Liver (tissue), 9 donors: ENCODE measurements around the gene GMDS. TPM values are rescaled to one million over a fixed set of nuclear protein-coding genes. Genes with fewer than 3 reads are reported as not detected.

Experiments
- DNase-seq: peaks from one replicate; pipeline ENCODE4 v3.0.0-alpha.2; 2017; ENCODE audit warnings: low spot score
- H3K27ac ChIP-seq, 2 donors: one replicate each; pipeline ENCODE4 v1.7.0; 2013; ENCODE audit warnings: inconsistent platforms in 2 of 2, low read length in 2 of 2, control low read depth in 1 of 2, low read depth in 1 of 2, mild to moderate bottlenecking in 1 of 2
- H3K27me3 ChIP-seq, 4 donors: one replicate each; pipeline versions ENCODE4 v1.6.1 to v1.7.0; 2013; ENCODE audit warnings: low read length in 3 of 4, inconsistent platforms in 1 of 4, mild to moderate bottlenecking in 1 of 4, moderate library complexity in 1 of 4; ENCODE audit not compliant: control insufficient read depth in 4 of 4, insufficient read depth in 4 of 4
- H3K36me3 ChIP-seq, 4 donors: one replicate each; pipeline versions ENCODE4 v1.6.1 to v1.7.0; 2013; ENCODE audit warnings: low read length in 3 of 4, mild to moderate bottlenecking in 3 of 4, low read depth in 1 of 4, moderate library complexity in 1 of 4; ENCODE audit not compliant: control insufficient read depth in 4 of 4, insufficient read depth in 3 of 4
- H3K4me1 ChIP-seq, 4 donors: one replicate each; pipeline versions ENCODE4 v1.6.1 to v1.7.0; 2013; ENCODE audit warnings: low read length in 3 of 4, mild to moderate bottlenecking in 3 of 4, moderate library complexity in 1 of 4; ENCODE audit not compliant: control insufficient read depth in 4 of 4, insufficient read depth in 4 of 4
- H3K4me3 ChIP-seq, 3 donors: one replicate each; pipeline versions ENCODE4 v1.6.1 to v1.7.0; 2013; ENCODE audit warnings: low read length in 3 of 3, control low read depth in 1 of 3, low read depth in 1 of 3, mild to moderate bottlenecking in 1 of 3
- H3K9ac ChIP-seq, 2 donors: one replicate each; pipeline ENCODE4 v1.7.0; 2013; ENCODE audit warnings: low read length in 2 of 2, mild to moderate bottlenecking in 2 of 2, moderate library complexity in 2 of 2, control low read depth in 1 of 2, low read depth in 1 of 2
- H3K9me3 ChIP-seq, 4 donors: one replicate each; pipeline versions ENCODE4 v1.6.1 to v1.7.0; 2013; ENCODE audit warnings: low read length in 3 of 4; ENCODE audit not compliant: control insufficient read depth in 4 of 4
- CTCF ChIP-seq: fragments of 150-350 bp; IDR thresholded peaks from 2 replicates; pipeline ENCODE4 v1.5.1; 2017; ENCODE audit warnings: improper control_type of control experiment, low read depth, low read length; ENCODE audit not compliant: missing input control
- EGR1 ChIP-seq, 2 donors: IDR thresholded peaks; 2 replicates each; pipeline ENCODE4 v1.6.1; 2016 to 2018; ENCODE audit warnings: antibody characterized with exemption in 2 of 2, low read depth in 2 of 2
- FOXA1 ChIP-seq: IDR thresholded peaks from 2 replicates; pipeline ENCODE4 v1.6.1; 2016; ENCODE audit warnings: antibody characterized with exemption
- FOXA2 ChIP-seq: IDR thresholded peaks from 2 replicates; pipeline ENCODE4 v1.6.1; 2016; ENCODE audit warnings: antibody characterized with exemption
- GABPA ChIP-seq, 2 donors: IDR thresholded peaks in 1 of 2; conservative IDR thresholded peaks in 1 of 2; 2 replicates each; pipeline ENCODE4 v1.6.1; 2016; ENCODE audit warnings: antibody characterized with exemption in 2 of 2, mild to moderate bottlenecking in 1 of 2, moderate library complexity in 1 of 2
- HNF4A ChIP-seq, 2 donors: conservative IDR thresholded peaks; 2 replicates each; pipeline ENCODE4 v1.6.1; 2016; ENCODE audit warnings: antibody characterized with exemption in 2 of 2, mild to moderate bottlenecking in 2 of 2
- HNF4G ChIP-seq: IDR thresholded peaks from 2 replicates; pipeline ENCODE4 v1.6.1; 2016; ENCODE audit warnings: antibody characterized with exemption
- JUND ChIP-seq, 2 donors: IDR thresholded peaks; 2 replicates each; pipeline ENCODE4 v1.6.1; 2016; ENCODE audit warnings: antibody characterized with exemption in 2 of 2
- NR2F2 ChIP-seq: IDR thresholded peaks from 2 replicates; pipeline ENCODE4 v1.6.1; 2016; ENCODE audit warnings: antibody characterized with exemption
- RAD21 ChIP-seq, 2 donors: IDR thresholded peaks; 2 replicates each; pipeline ENCODE4 v1.6.1; 2016; ENCODE audit warnings: antibody characterized with exemption in 2 of 2, mild to moderate bottlenecking in 2 of 2
- RXRA ChIP-seq, 2 donors: IDR thresholded peaks; 2 replicates each; pipeline ENCODE4 v1.6.1; 2017 to 2018; ENCODE audit warnings: antibody characterized with exemption in 2 of 2, mild to moderate bottlenecking in 1 of 2
- SP1 ChIP-seq: IDR thresholded peaks from 2 replicates; pipeline ENCODE4 v1.6.1; 2018; ENCODE audit warnings: antibody characterized with exemption, mild to moderate bottlenecking
- YY1 ChIP-seq: IDR thresholded peaks from 2 replicates; pipeline ENCODE4 v1.6.1; 2016; ENCODE audit warnings: antibody characterized with exemption, mild to moderate bottlenecking
- WGBS: extraction: QIAGEN DNeasy Blood & Tissue Kit; methylation state at CpG from one replicate; pipeline ENCODE4 v1.1.7; 2013; 5-methylcytosine and 5-hydroxymethylcytosine counted together
- polyA plus RNA-seq, 2 donors: library from polyadenylated mRNA; stranded (reverse) in 1 of 2; unstranded in 1 of 2; fragments of 200-250 nt in 1 of 2; fragments of >200 nt in 1 of 2; fragmentation: Nextera tagmentation in 1 of 2; extraction: Ambion mirVana in 1 of 2; gene quantifications; one replicate each; pipeline versions ENCODE4 v1.2.1 to v1.2.3, GENCODE V29; 2013 to 2015
- total RNA-seq, 2 donors: library from RNA; depleted of rRNA; stranded (reverse); fragments of >200 nt; gene quantifications; one replicate each; pipeline ENCODE4 v1.2.3, GENCODE V29; 2014
- TF ChIP-seq, protein P1 (sequence below): IDR thresholded peaks from 2 replicates; pipeline ENCODE4 v1.6.1; 2016; ENCODE audit warnings: antibody characterized with exemption
- TF ChIP-seq, protein P2 (sequence below): IDR thresholded peaks from 2 replicates; pipeline ENCODE4 v1.6.1; 2016; ENCODE audit warnings: antibody characterized with exemption
- donor health status: healthy.
- donor health status: healthy.
- donor health status: healthy.
- donor health status: healthy.
- donor health status: healthy.

The GMDS gene
- total and polyA plus RNA-seq, 4 donors, result 3.5 to 15.6 (median 13.0) TPM

- no peak for DNase-seq
- Histone ChIP-seq H3K9me3 (no peaks in the 10 kb centered on the region), H3K4me1 (no peaks in the 10 kb centered on the region), H3K9ac (no peak overlapping the region), H3K36me3 (no peaks in the 10 kb centered on the region), H3K4me3 (no peak overlapping the region), H3K27ac (no peak overlapping the region), H3K27me3 (no peaks in the 10 kb centered on the region)
- TF ChIP-seq FOXA2, result no peak
- no peak for TF ChIP-seq SP1
- TF ChIP-seq HNF4G, result no peak
- TF ChIP-seq, protein P1, sequence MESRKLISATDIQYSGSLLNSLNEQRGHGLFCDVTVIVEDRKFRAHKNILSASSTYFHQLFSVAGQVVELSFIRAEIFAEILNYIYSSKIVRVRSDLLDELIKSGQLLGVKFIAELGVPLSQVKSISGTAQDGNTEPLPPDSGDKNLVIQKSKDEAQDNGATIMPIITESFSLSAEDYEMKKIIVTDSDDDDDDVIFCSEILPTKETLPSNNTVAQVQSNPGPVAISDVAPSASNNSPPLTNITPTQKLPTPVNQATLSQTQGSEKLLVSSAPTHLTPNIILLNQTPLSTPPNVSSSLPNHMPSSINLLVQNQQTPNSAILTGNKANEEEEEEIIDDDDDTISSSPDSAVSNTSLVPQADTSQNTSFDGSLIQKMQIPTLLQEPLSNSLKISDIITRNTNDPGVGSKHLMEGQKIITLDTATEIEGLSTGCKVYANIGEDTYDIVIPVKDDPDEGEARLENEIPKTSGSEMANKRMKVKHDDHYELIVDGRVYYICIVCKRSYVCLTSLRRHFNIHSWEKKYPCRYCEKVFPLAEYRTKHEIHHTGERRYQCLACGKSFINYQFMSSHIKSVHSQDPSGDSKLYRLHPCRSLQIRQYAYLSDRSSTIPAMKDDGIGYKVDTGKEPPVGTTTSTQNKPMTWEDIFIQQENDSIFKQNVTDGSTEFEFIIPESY, result no peak
- no peak for TF ChIP-seq GABPA (IDR thresholded peaks at IDR 0.05 in 1 of 2, conservative IDR thresholded peaks at IDR 0.05 in 1 of 2)
- TF ChIP-seq RXRA (IDR thresholded peaks at IDR 0.05), result no peak
- TF ChIP-seq NR2F2, result no peak
- no peak for TF ChIP-seq EGR1 (IDR thresholded peaks at IDR 0.05; ENCODE audit: low read depth in 2 of 2)
- TF ChIP-seq FOXA1, result no peak
- no peak for TF ChIP-seq RAD21 (IDR thresholded peaks at IDR 0.05)
- TF ChIP-seq, protein P2, sequence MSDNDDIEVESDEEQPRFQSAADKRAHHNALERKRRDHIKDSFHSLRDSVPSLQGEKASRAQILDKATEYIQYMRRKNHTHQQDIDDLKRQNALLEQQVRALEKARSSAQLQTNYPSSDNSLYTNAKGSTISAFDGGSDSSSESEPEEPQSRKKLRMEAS, result no peak
- no peak for TF ChIP-seq HNF4A (conservative IDR thresholded peaks at IDR 0.05)
- no peak for TF ChIP-seq JUND (IDR thresholded peaks at IDR 0.05)
- whole genome bisulfite sequencing, result 89% methylated on average over 10 of the region's 10 CpGs
These were observed 466.6 kb downstream of the GMDS start for GRCh38 chr6:1778686-1779235.

DNA sequence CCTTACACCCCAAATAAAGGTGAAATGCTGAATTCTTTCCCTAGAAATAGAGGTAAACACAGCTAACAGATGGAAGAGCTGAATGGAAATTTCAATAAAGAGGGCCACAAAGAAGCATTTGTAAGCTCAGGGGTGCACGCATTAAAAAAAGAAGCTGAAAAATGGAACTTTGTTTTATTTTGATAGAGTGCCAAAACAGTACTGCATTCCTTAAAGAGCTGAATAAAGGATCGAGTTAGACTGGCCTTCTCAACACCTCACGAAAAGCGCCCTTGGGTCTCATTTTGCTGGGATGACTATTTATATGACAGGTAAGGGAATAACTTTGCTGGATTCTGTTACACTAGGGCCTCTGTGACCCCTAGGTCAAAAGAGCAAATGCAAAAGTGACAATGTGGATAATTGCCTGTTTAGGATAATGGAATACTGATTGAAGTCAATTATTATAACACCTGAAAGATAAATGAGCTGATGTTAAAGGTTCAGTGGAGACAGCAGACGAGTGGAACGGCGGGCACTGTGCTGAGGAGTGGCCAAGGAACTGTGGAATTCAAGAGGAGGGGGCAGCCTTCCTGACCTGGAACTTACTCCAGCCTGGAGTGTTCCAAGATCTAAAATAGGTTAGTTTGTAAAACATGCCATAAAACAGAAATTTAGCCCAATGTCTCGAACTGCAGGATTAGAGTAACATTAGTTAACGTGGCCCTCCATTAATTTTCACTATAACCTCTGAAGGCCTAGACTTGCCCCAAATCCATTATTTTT lies 467.3 kb downstream of the GMDS start:
- TF ChIP-seq RAD21 (IDR thresholded peaks at IDR 0.05), result no peak
- TF ChIP-seq HNF4A (conservative IDR thresholded peaks at IDR 0.05), result no peak
- TF ChIP-seq, protein P1, result no peak
- TF ChIP-seq HNF4G, result no peak
- peak; percentile 32 for TF ChIP-seq NR2F2
- Histone ChIP-seq H3K36me3 (no peaks in the 10 kb centered on the region), H3K4me1 (no peaks in the 10 kb centered on the region), H3K4me3 (no peak overlapping the region), H3K9ac (no peak overlapping the region), H3K27me3 (no peaks in the 10 kb centered on the region), H3K9me3 (no peaks in the 10 kb centered on the region), H3K27ac (no peak overlapping the region)
- 88% methylated on average over 9 of the region's 9 CpGs for WGBS
- DNase-seq, result no peak

- Histone ChIP-seq H3K4me1 (no peaks in the 10 kb centered on the region), H3K27ac (no peak overlapping the region), H3K9me3 (no peaks in the 10 kb centered on the region), H3K4me3 (no peak overlapping the region), H3K36me3 (no peaks in the 10 kb centered on the region), H3K27me3 (no peaks in the 10 kb centered on the region), H3K9ac (no peak overlapping the region)
- no peak for DNase-seq
- 61% methylated on average over 2 of the region's 2 CpGs for WGBS
- TF ChIP-seq JUND (IDR thresholded peaks at IDR 0.05) (no peak), YY1 (no peak), SP1 (no peak), HNF4A (conservative IDR thresholded peaks at IDR 0.05) (no peak), CTCF (no peak), EGR1 (IDR thresholded peaks at IDR 0.05; ENCODE audit: low read depth in 2 of 2) (no peak), NR2F2 (no peak)
- TF ChIP-seq, protein P1, result no peak
- TF ChIP-seq, protein P2, result no peak
These were observed 470.0 kb downstream of the GMDS start for GRCh38 chr6:1775441-1775840.
